ENCODE results near the gene MAST1.

MAST1 gene

DNA sequence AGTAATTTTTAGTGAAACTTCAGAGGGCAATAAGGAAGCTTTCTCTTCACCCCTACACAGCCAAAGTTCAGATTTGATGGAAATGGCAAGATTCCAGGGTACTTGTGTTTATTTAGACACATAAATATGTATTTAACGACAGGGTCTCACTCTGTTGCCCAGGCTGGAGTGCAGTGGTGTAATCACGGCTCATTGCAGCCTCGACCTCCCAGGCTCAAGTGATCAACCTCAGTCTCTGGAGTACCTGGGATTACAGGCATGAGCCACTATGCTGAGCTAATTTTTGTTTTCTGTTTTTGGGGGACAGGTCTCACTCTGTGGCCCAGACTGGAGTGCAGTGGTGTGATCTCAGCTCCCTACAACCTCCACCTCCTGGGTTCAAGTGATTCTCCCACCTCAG is 82.7 kb downstream of the MAST1 start:
- TF ChIP-seq CTCF (IDR thresholded peaks at IDR 0.05; ENCODE audit: control insufficient read depth, insufficient read depth, low read depth, low read length, missing control alignments): no peak
- no peak overlapping the region for H3K4me3 ChIP-seq (ENCODE audit: control insufficient read depth, low read depth, low read length)
- DNase-seq (ENCODE audit: low read depth): no peak

GRCh38 chr19:12922959-12923358 is 84.6 kb downstream of the MAST1 start:
- H3K4me3 ChIP-seq (ENCODE audit: control insufficient read depth, low read depth, low read length): no peak overlapping the region
- DNase-seq (ENCODE audit: low read depth): no peak
- TF ChIP-seq CTCF (IDR thresholded peaks at IDR 0.05; ENCODE audit: control insufficient read depth, insufficient read depth, low read depth, low read length, missing control alignments): no peak
